HepG2 (cell line): ENCODE data around the gene GRIK4. TPM values are rescaled to one million over a fixed set of nuclear protein-coding genes. Genes with fewer than 3 reads are reported as not detected.

Experiments used
- ATAC-seq: fragments of 200-7000 bp; cut with Tn5 transposase; 3 replicates; pipeline ENCODE4 v1.9.1; 2020; ENCODE audit warnings: mild to moderate bottlenecking, moderate library complexity
- BruUV-seq: library from RNA; stranded (reverse); fragments of 400-500 nt; replicated peaks from 2 replicates; lab custom pipeline; 2021; lab: Mats Ljungman, UMichigan
- CTCF ChIA-PET: fragments of 300-600 bp; formaldehyde crosslinking; extraction: SDS; loops from one replicate; lab custom pipeline; 2021; ENCODE audit warnings: low total read pairs, inconsistent platforms, low intra/inter-chr PET ratio; lab: Yijun Ruan, JAX
- POLR2A ChIA-PET: fragments of 350-600 bp; sonication (Branson Sonifier 250); formaldehyde crosslinking; loops from one replicate; lab custom pipeline; 2020; ENCODE audit warnings: antibody characterized with exemption, inconsistent platforms; lab: Yijun Ruan, JAX
- DNase-seq: peaks from one replicate; pipeline ENCODE4 v3.0.0-alpha.2; 2015; ENCODE audit warnings: low spot score
- FAIRE-seq: peaks from 3 replicates; lab custom pipeline; 2011; peaks lifted over from hg19 to GRCh38; lab: Jason Lieb, UNC
- H2AFZ ChIP-seq: one replicate; pipeline ENCODE4 v1.6.1; 2011; ENCODE audit warnings: low read length, inconsistent platforms
- H3K27ac ChIP-seq: fragments of 300-600 bp; 3 replicates; pipeline ENCODE4 v1.8.0; 2011; ENCODE audit warnings: mixed run types, mild to moderate bottlenecking, mixed read lengths, low read length, inconsistent platforms; ENCODE audit not compliant: insufficient read depth; ENCODE audit errors: extremely low read length
- H3K27me3 ChIP-seq, 2 experiments: fragments of 200-600 bp in 1 of 2; 2 replicates in 1 of 2; 3 replicates in 1 of 2; pipeline versions ENCODE4 v1.6.0 to v1.8.0; 2011; ENCODE audit warnings: low read length in 2 of 2, mild to moderate bottlenecking in 2 of 2, moderate library complexity in 2 of 2, inconsistent platforms in 1 of 2; ENCODE audit not compliant: insufficient read depth in 2 of 2, control insufficient read depth in 1 of 2
- H3K36me3 ChIP-seq, 2 experiments: fragments of 200-600 bp in 1 of 2; replicated peaks in 1 of 2; 2 replicates in 1 of 2; 3 replicates in 1 of 2; pipeline versions ENCODE4 v1.5.1 to v1.8.0; 2011; ENCODE audit warnings: low read length in 2 of 2, inconsistent platforms in 1 of 2; ENCODE audit not compliant: insufficient read depth in 2 of 2, control insufficient read depth in 1 of 2
- H3K4me1 ChIP-seq: 2 replicates; pipeline ENCODE4 v1.5.1; 2012; ENCODE audit warnings: low read length, inconsistent platforms; ENCODE audit not compliant: insufficient read depth
- H3K4me2 ChIP-seq: 2 replicates; pipeline ENCODE4 v1.6.0; 2011; ENCODE audit warnings: low read depth, low read length, inconsistent platforms
- H3K4me3 ChIP-seq, 3 experiments: fragments of 200-600 bp in 1 of 3; sonication (generic), shearing (Covaris generic) in 1 of 3; replicated peaks in 1 of 3; 2 replicates each; pipeline ENCODE4 v1.5.1; 2011 to 2016; ENCODE audit warnings: low read length in 3 of 3, inconsistent platforms in 2 of 3, low read depth in 2 of 3, mild to moderate bottlenecking in 2 of 3, control low read depth in 1 of 3, mixed read lengths in 1 of 3; ENCODE audit not compliant: insufficient read depth in 1 of 3
- H3K79me2 ChIP-seq: one replicate; pipeline ENCODE4 v1.6.1; 2011; ENCODE audit warnings: low read length, inconsistent platforms; ENCODE audit not compliant: insufficient read depth
- H3K9ac ChIP-seq: 2 replicates; pipeline ENCODE4 v1.6.0; 2011; ENCODE audit warnings: mild to moderate bottlenecking, low read depth, low read length, inconsistent platforms; ENCODE audit not compliant: insufficient read depth
- H3K9me3 ChIP-seq: 2 replicates; pipeline ENCODE4 v1.5.1; 2012; ENCODE audit warnings: mild to moderate bottlenecking, low read length
- H4K20me1 ChIP-seq: 2 replicates; pipeline ENCODE4 v1.6.0; 2011; ENCODE audit warnings: inconsistent platforms, mild to moderate bottlenecking, low read length, moderate library complexity; ENCODE audit not compliant: insufficient read depth
- HES4 ChIP-seq: sonication (generic); formaldehyde crosslinking; IDR thresholded peaks from 2 replicates; pipeline ENCODE4 v1.9.0; 2021; ENCODE audit warnings: mild to moderate bottlenecking, missing genetic modification reagents, borderline replicate concordance
- PHB2 ChIP-seq: fragments of 450-650 bp; IDR thresholded peaks from 2 replicates; pipeline ENCODE4 v1.6.1; 2018; ENCODE audit not compliant: partially characterized antibody
- POLR2G ChIP-seq: fragments of 200-400 bp; formaldehyde crosslinking; IDR thresholded peaks from 2 replicates; pipeline ENCODE4 v1.6.1; 2018; ENCODE audit warnings: mild to moderate bottlenecking, low read depth, low read length, moderate library complexity
- PTBP1 ChIP-seq: fragments of 200-400 bp; formaldehyde crosslinking; IDR thresholded peaks from 2 replicates; pipeline ENCODE4 v1.6.1; 2018; ENCODE audit warnings: low read length, low read depth; ENCODE audit not compliant: poor library complexity, severe bottlenecking
- SKI ChIP-seq: fragments of 450-650 bp; IDR thresholded peaks from one replicate; pipeline ENCODE4 v1.6.1; 2018; ENCODE audit warnings: mild to moderate bottlenecking; ENCODE audit not compliant: partially characterized antibody
- SOX6 ChIP-seq, 2 experiments: fragments of 450-650 bp in 1 of 2; sonication (generic) in 1 of 2; formaldehyde crosslinking in 1 of 2; IDR thresholded peaks; 2 replicates each; pipeline versions ENCODE4 v1.4.0 to v1.6.1; 2017 to 2020; ENCODE audit warnings: antibody characterized with exemption in 1 of 2, mild to moderate bottlenecking in 1 of 2, missing genetic modification reagents in 1 of 2
- TAF15 ChIP-seq: fragments of 200-400 bp; formaldehyde crosslinking; IDR thresholded peaks from one replicate; pipeline ENCODE4 v1.6.1; 2018; ENCODE audit warnings: mild to moderate bottlenecking, low read depth, low read length; ENCODE audit not compliant: poor library complexity, severe bottlenecking
- TBP ChIP-seq: sonication (generic); formaldehyde crosslinking; IDR thresholded peaks from 2 replicates; pipeline ENCODE4 v1.5.0; 2020; ENCODE audit warnings: missing genetic modification reagents
- ZNF232 ChIP-seq: sonication (generic); formaldehyde crosslinking; IDR thresholded peaks from 2 replicates; pipeline ENCODE4 v1.4.0; 2020; ENCODE audit warnings: missing genetic modification reagents, borderline replicate concordance
- ZNF383 ChIP-seq: sonication (generic); formaldehyde crosslinking; IDR thresholded peaks from 2 replicates; pipeline ENCODE4 v1.4.0; 2020; ENCODE audit warnings: missing genetic modification reagents, mild to moderate bottlenecking, borderline replicate concordance
- ZNF598 ChIP-seq: sonication (generic); formaldehyde crosslinking; IDR thresholded peaks from 2 replicates; pipeline ENCODE4 v1.5.1; 2020; ENCODE audit warnings: mild to moderate bottlenecking, missing genetic modification reagents, borderline replicate concordance
- WGBS: methylation state at CpG from one replicate; pipeline ENCODE4 v1.1.6; 2017; ENCODE audit warnings: low lambda C conversion rate; 5-methylcytosine and 5-hydroxymethylcytosine counted together
- in situ Hi-C: cut with HindIII; loops from 2 replicates; pipeline ENCODE4 v1.10.0; 2017; ENCODE audit warnings: low pct_unique_long_range_greater_than_20kb; ENCODE audit not compliant: extremely low pct_ligation_motif_present
- intact Hi-C: fragments of 100-400 bp; cut with micrococcal nuclease; formaldehyde crosslinking; loops from one replicate; pipeline ENCODE4 v1.10.0; 2022; ENCODE audit not compliant: unreplicated experiment
- polyA plus RNA-seq, 8 experiments: library from polyadenylated mRNA; depleted of rRNA in 3 of 8; stranded (reverse) in 7 of 8; unstranded in 1 of 8; fragments of >200 nt; fragmentation: Illumina TruSeq in 4 of 8; extraction: Trizol in 4 of 8; gene quantifications; 2 replicates each; pipeline versions ENCODE4 v1.2.1 to v1.2.3, GENCODE V29; 2011 to 2016; ENCODE audit warnings: low read depth in 4 of 8, missing spikeins in 1 of 8, mixed read lengths in 1 of 8; ENCODE audit not compliant: insufficient read depth in 1 of 8
- total RNA-seq, 5 experiments: library from RNA; depleted of rRNA; stranded (reverse); fragments of >200 nt; fragmentation: Illumina TruSeq; extraction: Trizol; gene quantifications; 2 replicates each; pipeline ENCODE4 v1.2.3, GENCODE V29; 2016; ENCODE audit warnings: low read depth in 1 of 5
- TF ChIP-seq, protein P1 (sequence below): sonication (generic); formaldehyde crosslinking; IDR thresholded peaks from 2 replicates; pipeline ENCODE4 v1.5.0; 2020; ENCODE audit warnings: missing genetic modification reagents, mild to moderate bottlenecking, borderline replicate concordance
- TF ChIP-seq, protein P2 (sequence below): sonication (generic); formaldehyde crosslinking; IDR thresholded peaks from 2 replicates; pipeline ENCODE4 v1.8.1; 2023; ENCODE audit warnings: missing genetic modification reagents, inconsistent platforms, borderline replicate concordance

GRIK4 gene
- total and polyA plus RNA-seq, 2 of the 13 experiments (the other 11 are each of a cell fraction or from before 2014, with no cell fraction given) = 0.04 to 0.07 TPM

DNA sequence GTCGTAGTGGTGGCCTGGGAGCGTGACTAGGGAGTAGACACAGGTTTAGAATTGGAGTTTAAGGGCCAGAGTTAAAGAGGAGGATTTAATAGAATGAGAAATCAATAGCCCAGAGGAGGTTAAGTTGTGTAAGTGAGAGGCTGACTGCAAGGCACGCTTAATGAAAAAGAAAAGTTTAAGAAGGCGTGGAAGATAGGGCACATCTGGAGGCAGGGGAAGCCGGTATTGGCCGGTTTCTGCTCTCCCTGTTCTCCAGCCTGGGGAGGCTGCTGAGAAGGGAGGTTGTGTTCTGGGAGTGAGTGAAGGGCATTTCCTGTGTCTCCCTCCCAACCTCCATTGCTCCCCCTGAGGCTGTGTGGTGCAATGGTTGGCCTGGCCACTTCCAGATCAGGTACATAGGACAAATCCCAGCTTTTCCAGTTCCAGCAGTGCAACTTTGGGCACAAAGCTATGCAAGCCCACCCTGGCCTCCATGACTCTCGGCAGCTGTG lies 6.3 kb downstream of the GRIK4 start (continued):
- TF ChIP-seq ZNF383 (no peak), PHB2 (no peak), ZNF232 (CRISPR knock-in tag) (no peak), ZNF598 (no peak), TBP (CRISPR knock-in tag) (no peak), POLR2G (no peak), SOX6 (IDR thresholded peaks at IDR 0.05) (no peak), SOX6 (CRISPR knock-in tag; IDR thresholded peaks at IDR 0.05) (no peak), SKI (no peak)

DNA sequence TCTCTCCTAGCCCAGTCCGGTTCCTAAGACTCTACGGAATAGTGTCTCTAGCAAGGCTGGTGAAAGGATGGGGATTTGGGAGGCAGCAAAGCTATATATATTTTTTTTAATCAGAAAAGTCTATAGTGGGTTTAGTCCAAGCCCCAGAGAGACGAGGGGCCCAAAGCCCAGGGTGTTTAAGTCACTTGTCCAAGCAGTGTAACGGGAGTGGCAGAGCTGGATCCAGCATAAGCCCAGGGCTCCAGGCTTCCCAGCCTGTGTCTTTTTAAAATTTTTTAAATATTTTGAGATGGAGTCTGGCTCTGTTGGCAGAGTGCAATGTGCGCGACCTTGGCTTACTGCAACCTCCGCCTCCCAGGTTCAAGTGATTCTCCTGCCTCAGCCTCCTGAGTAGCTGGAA lies 6.8 kb downstream of the GRIK4 start:
- intact Hi-C loops = loop anchor here (10.0 kb wide), 2 partner anchors 286 to 406 kb away; no protein-coding TSS in a partner anchor
- no peak for FAIRE-seq
- CTCF ChIA-PET = no interaction called here

More for the DNA sequence above, 6.8 kb downstream of the GRIK4 start:
- H2AFZ ChIP-seq = no peak overlapping the region
- 80% methylated on average over 7 of the region's 7 CpGs for WGBS
- no peak overlapping the region for H3K9ac ChIP-seq
- no peak overlapping the region for H3K4me3 ChIP-seq
- no peaks in the 10 kb centered on the region for H4K20me1 ChIP-seq
- in situ Hi-C loops = loop anchor here (10.0 kb wide), 1 partner anchor 286 kb away; no protein-coding TSS in a partner anchor
- POLR2A ChIA-PET = no interaction called here
- no peaks in the 10 kb centered on the region for H3K79me2 ChIP-seq
- no peaks in the 10 kb centered on the region for H3K9me3 ChIP-seq
- DNase-seq (no peak), ATAC-seq (no peak)
- H3K4me2 ChIP-seq = no peak overlapping the region
- TF ChIP-seq, protein P1, sequence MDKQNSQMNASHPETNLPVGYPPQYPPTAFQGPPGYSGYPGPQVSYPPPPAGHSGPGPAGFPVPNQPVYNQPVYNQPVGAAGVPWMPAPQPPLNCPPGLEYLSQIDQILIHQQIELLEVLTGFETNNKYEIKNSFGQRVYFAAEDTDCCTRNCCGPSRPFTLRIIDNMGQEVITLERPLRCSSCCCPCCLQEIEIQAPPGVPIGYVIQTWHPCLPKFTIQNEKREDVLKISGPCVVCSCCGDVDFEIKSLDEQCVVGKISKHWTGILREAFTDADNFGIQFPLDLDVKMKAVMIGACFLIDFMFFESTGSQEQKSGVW (CRISPR knock-in tag) = no peak
- TF ChIP-seq, protein P2, sequence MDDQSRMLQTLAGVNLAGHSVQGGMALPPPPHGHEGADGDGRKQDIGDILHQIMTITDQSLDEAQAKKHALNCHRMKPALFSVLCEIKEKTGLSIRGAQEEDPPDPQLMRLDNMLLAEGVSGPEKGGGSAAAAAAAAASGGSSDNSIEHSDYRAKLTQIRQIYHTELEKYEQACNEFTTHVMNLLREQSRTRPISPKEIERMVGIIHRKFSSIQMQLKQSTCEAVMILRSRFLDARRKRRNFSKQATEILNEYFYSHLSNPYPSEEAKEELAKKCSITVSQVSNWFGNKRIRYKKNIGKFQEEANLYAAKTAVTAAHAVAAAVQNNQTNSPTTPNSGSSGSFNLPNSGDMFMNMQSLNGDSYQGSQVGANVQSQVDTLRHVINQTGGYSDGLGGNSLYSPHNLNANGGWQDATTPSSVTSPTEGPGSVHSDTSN (CRISPR knock-in tag) = no peak
- TF ChIP-seq PTBP1 (no peak), HES4 (no peak), TAF15 (no peak)
- H3K27me3 ChIP-seq = peaks cover 4 to 62% of the 10 kb centered on the region in 2 experiments
- no TSS peak for BruUV-seq
- no peaks in the 10 kb centered on the region for H3K36me3 ChIP-seq
- H3K4me1 ChIP-seq = peaks cover 24% of the 10 kb centered on the region
- no peak overlapping the region for H3K27ac ChIP-seq
